Progenitor cell of endocrine pancreas (in vitro differentiated cells): ENCODE data around the gene ZNF521. TPM values are rescaled to one million over a fixed set of nuclear protein-coding genes. Genes with fewer than 3 reads are reported as not detected.

Source experiments
- DNase-seq: peaks from one replicate; pipeline ENCODE4 v3.0.0; 2021; ENCODE audit warnings: low spot score; ENCODE audit not compliant: unreplicated experiment
- H3K27ac Mint-ChIP-seq: 2 replicates; pipeline ENCODE4 v1.8.0; 2021; ENCODE audit warnings: mild to moderate bottlenecking, moderate library complexity, mixed read lengths
- H3K27me3 Mint-ChIP-seq: 2 replicates; pipeline ENCODE4 v1.8.0; 2021; ENCODE audit warnings: mixed read lengths
- H3K36me3 Mint-ChIP-seq: 2 replicates; pipeline ENCODE4 v1.8.0; 2022; ENCODE audit warnings: mixed read lengths; ENCODE audit not compliant: insufficient read depth
- H3K4me1 Mint-ChIP-seq: 2 replicates; pipeline ENCODE4 v1.8.0; 2021; ENCODE audit warnings: low read depth, mixed read lengths
- H3K4me3 Mint-ChIP-seq: 2 replicates; pipeline ENCODE4 v1.8.0; 2021; ENCODE audit warnings: low read depth, mild to moderate bottlenecking, moderate library complexity, mixed read lengths
- H3K9me3 Mint-ChIP-seq: 2 replicates; pipeline ENCODE4 v1.8.0; 2021; ENCODE audit warnings: low read depth, mixed read lengths
- CTCF ChIP-seq: fragments of 200-600 bp; sonication (generic); IDR thresholded peaks from one replicate; pipeline ENCODE4 v1.5.0; 2021; ENCODE audit warnings: antibody characterized with exemption, mild to moderate bottlenecking; ENCODE audit not compliant: unreplicated experiment
- total RNA-seq: library from RNA; stranded (reverse); gene quantifications from 2 replicates; pipeline ENCODE4 v1.2.1, GENCODE V29; 2021

The ZNF521 gene
- total RNA-seq, 1 donor from 2014 or later, result 39.1 TPM

GRCh38 chr18:25126751-25127150 lies 225.2 kb downstream of the ZNF521 start:
- Mint-ChIP-seq H3K4me1 (peaks cover 2% of the 10 kb centered on the region), H3K27ac (no peak overlapping the region), H3K27me3 (peaks cover 3% of the 10 kb centered on the region), H3K4me3 (no peak overlapping the region), H3K9me3 (no peaks in the 10 kb centered on the region), H3K36me3 (peaks cover 4% of the 10 kb centered on the region)
- DNase-seq, result no peak
- TF ChIP-seq CTCF, result no peak

- no peak for TF ChIP-seq CTCF
- no peaks in the 10 kb centered on the region for H3K9me3 Mint-ChIP-seq
- peaks cover 3% of the 10 kb centered on the region for H3K27me3 Mint-ChIP-seq
- H3K4me3 Mint-ChIP-seq, result no peak overlapping the region
- no peak for DNase-seq
- H3K27ac Mint-ChIP-seq, result no peak overlapping the region
- H3K4me1 Mint-ChIP-seq, result peaks cover 2% of the 10 kb centered on the region
- peaks cover 4% of the 10 kb centered on the region for H3K36me3 Mint-ChIP-seq
These were observed 226.3 kb downstream of the ZNF521 start for GRCh38 chr18:25125680-25126079.

GRCh38 chr18:25123438-25124232 lies 228.3 kb downstream of the ZNF521 start:
- H3K36me3 Mint-ChIP-seq, result peaks cover 1% of the 10 kb centered on the region
- no peak overlapping the region for H3K27ac Mint-ChIP-seq
- no peak for TF ChIP-seq CTCF
- H3K4me1 Mint-ChIP-seq, result peaks cover 2% of the 10 kb centered on the region
- no peak for DNase-seq
- peaks cover 3% of the 10 kb centered on the region for H3K27me3 Mint-ChIP-seq
- H3K9me3 Mint-ChIP-seq, result peaks cover 5% of the 10 kb centered on the region
- no peak overlapping the region for H3K4me3 Mint-ChIP-seq

- H3K36me3 Mint-ChIP-seq, result peaks cover 5% of the 10 kb centered on the region
- no peak for DNase-seq
- H3K9me3 Mint-ChIP-seq, result peaks cover 18% of the 10 kb centered on the region
- no peak for TF ChIP-seq CTCF
- no peak overlapping the region for H3K4me3 Mint-ChIP-seq
- peaks cover 3% of the 10 kb centered on the region for H3K27me3 Mint-ChIP-seq
- peaks cover 2% of the 10 kb centered on the region for H3K4me1 Mint-ChIP-seq
- H3K27ac Mint-ChIP-seq, result no peak overlapping the region
These were observed 230.5 kb downstream of the ZNF521 start for GRCh38 chr18:25121442-25121841.

- Mint-ChIP-seq H3K27ac (peak overlapping the region; percentile 19), H3K4me1 (peaks cover 15% of the 10 kb centered on the region)
These were observed 238.4 kb downstream of the ZNF521 start for GRCh38 chr18:25113566-25113965.

More at GRCh38 chr18:25113566-25113965, 238.4 kb downstream of the ZNF521 start:
- TF ChIP-seq CTCF, result no peak
- peaks cover 18% of the 10 kb centered on the region for H3K9me3 Mint-ChIP-seq
- H3K27me3 Mint-ChIP-seq, result no peaks in the 10 kb centered on the region
- peaks cover 6% of the 10 kb centered on the region for H3K36me3 Mint-ChIP-seq
- no peak for DNase-seq
- H3K4me3 Mint-ChIP-seq, result no peak overlapping the region
